GM21381 (cell line): ENCODE results near the gene DCD.
"Not testable (repeated sequence)": the region's sequence is repeated elsewhere in the genome, so short reads cannot be mapped to it uniquely, and the experiment has no call there.

Source experiments
- ATAC-seq: cut with Tn5 transposase; IDR thresholded peaks from one replicate; pipeline ENCODE4 v1.9.1; 2021; ENCODE audit warnings: mild to moderate bottlenecking, moderate library complexity; ENCODE audit not compliant: unreplicated experiment

The DCD gene

GRCh38 chr12:54648265-54648664 lies at the start of gene DCD:
TSS of gene DCD (minus strand) at chr12:54648365. CDS start at chr12:54648303, 62 bp downstream.
- no peak for ATAC-seq

DNA sequence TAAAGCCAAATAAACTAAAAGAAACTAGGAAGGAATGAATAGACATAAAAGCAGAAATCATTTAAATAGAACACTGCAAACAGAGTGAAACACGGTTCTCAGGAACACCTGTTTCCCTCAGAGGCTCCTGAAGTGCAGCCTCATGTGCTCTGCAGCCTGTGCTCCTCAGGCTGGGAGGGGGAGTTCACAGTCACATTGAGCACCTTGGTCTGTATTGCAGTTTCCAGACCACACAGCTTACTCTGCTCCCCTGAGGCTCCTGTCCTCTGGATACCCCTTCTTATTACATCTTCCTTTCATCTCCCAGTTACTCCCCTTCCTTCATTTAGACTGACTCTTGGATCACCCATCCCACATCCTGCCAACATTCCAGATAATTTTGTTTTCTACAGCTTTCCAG lies 49.7 kb upstream of the DCD start:
- no peak for ATAC-seq

GRCh38 chr12:54692353-54692752 lies 44.2 kb upstream of the DCD start:
- ATAC-seq = no peak

DNA sequence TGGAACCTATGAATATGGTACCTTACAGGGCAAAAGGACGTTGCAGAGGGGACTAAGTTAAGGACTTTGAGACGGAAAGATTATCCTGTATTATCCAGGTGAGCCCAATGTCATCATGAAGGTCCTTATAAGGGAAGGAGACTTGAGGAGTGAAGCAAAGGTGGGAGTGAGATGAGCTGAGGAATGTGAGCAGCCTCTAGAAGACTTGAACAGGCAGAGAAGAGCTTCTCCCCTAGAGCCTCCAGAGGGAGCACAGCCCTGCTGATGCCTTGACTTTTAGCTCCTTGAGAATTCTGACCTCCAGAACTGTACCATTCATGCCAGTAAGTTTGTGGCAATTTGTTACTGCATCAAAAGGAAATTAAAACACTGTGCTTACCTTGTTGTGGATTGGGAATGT lies 41.8 kb upstream of the DCD start:
- ATAC-seq = no peak

DNA sequence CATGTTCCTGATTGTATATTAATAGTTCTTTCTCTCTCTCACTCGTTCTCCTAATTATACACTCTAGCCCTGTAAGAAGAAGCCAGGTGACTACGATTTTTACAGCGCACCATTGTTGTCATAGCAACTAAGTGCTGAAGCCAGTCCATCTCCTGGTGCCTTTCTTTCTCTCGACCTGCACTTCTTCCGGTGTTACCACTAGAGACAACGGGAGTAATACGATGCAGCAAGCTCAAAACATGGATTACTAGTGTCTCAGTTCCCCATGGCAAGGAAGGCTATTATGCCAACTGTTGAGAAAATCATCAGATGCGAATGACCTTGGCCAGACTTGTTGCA lies 40.8 kb upstream of the DCD start:
- ATAC-seq = no peak

DNA sequence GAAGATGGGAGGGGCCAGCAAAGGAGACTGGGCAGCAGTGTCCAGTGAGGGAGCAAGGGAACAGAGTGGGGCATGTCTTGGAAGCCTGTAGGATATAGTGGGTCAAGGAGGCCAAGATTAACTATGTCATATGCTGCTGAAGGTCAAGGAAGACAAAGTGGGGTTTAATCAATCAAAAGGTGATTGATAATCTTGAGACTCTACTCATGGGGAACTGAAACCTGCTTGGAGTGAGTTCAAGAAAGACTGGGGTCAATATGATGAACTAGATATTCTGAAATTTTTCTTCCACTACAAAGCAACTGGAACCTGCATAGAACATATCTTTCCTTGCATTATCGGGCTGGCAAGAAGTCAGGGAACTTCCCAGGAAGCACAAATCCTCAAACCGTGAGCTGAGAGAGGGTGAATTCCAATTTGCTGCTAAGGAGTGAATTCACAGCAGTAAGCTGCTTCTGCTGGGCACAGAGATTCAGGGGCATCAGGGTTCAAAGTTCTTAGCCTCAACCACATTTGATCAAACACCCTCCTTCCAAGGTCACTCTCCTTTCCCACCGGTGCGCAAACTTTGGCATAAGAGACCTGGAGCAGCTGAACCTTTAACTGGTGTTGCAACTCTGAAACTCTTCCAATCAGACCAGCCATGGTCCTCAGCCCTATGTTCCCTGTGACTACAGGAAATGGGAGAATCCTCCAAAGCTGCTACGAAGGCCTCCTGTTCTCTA lies 40.3 kb upstream of the DCD start:
- ATAC-seq = no peak

DNA sequence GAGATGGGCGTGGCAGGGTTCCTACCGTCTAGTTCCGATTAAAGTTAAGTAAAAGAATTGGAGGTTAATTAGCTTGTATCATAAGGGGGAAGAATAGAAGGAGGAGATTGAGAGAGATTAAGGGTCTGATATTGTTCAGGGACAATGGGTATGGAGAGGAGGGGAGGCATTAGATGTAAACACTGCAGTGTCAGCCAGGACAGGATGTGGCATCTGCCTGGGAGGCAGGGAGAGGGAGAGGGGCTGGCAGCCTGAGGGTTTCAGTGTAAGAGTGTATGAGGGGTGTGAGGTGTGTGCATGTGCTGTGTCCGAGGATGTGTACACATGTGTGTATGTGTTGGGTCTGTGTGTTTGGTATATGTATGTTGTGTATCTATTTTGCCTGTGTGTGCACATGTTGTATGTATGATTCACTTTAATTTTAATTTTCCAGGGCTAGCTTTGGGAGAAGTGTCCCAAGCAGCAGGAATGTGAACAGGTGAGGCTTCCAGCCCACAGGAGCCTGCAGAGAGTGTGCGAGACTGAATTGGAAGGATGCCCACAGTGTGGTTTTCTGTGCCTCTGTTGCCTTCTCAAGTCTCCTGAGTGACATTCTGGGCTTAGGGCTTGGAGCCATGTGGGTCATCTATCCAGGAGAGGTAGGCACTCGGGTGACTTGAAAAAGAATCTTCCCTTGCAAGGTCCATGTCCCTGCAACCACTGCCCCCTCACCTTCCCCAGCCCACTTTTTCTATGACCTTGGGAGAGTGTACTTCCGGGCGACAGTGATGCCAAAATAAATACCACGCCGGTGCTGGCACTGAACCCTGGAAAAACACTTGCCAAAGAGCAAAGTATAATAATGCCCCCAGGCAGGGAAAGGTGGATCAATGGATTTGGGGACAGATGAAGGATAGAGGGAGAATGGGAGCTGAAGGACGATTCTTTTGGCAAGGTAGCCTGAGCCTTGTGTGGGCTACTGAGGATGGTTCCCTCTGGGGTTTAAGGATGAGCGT lies 36.8 kb upstream of the DCD start:
- no peak for ATAC-seq

DNA sequence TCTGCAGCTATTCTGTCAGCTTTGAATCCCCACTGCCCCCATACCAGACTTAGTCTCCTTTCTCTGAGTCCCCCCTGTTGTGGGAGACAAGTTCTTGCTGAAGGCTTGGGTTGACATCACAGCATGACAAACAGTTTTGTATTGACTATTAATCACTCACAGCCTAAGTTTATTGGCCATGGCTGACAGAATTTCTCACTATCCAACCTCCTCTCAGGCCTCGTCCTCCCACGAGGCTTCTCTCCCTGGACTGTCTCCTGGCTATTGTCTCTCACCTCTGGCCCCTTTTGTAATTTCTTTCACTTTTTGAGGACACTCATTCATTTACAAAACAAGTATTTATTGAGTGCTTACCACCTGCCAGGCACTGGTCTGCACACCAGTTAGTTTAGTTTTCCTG lies 35.2 kb upstream of the DCD start:
- ATAC-seq = no peak

DNA sequence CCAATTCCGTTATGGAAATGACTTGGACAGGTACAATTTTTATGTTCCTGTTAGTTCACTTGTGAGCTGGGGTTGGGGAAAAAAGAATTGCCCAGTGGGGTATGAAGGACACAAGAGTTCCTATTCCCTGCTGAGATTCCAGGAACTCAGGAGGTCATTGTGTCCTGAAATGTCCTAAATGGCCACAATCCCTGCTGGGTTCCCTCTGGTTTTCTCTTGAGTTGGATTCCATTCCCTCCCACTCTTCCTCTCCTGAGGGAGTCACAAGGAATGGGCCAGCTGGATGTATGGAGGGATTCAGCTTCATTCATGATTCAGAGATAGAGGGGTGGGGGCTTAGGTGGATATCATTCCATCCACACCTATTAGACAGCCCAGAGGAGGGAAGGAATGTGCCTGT lies 34.5 kb upstream of the DCD start:
- no peak for ATAC-seq

DNA sequence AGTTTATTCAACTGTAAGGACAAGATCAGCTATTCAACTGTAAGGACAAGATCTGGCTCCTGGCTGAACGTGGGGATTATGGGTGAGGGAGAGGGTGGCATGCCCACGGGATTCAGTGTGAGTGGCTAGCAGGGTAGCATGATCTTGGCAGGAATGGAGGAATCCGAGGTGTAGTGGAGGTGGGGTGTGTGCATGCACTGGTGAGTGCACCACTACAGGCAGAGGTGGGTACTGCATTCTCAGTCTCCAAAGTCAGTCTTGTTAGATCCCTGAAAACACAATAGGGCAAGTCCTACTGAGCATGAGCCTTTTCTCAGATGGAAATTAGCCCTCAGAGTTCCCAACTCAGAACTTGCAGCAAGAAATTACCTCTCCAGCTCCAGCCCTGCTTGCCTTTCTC lies 32.2 kb upstream of the DCD start:
- peak; percentile 66 for ATAC-seq

DNA sequence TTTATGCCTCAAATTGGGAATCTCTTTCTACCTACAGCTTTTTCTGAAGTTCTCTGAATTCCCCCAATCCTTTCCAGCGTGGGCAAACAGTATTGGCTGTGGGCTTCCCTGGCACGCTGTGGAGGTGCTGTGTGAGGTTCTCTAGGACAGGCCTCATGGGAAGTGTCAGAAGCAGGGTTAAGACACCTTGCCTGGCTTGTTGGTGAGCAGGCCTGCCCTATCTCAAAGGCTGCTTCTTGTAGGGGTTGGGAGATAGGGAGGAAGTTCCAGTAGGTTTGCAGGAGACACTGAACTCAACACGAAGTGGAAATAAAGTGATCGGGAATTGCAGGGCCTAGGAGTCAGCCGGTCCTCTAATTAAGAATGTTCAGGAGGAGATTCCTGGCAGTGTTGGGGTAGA lies 30.0 kb upstream of the DCD start:
- ATAC-seq = no peak

DNA sequence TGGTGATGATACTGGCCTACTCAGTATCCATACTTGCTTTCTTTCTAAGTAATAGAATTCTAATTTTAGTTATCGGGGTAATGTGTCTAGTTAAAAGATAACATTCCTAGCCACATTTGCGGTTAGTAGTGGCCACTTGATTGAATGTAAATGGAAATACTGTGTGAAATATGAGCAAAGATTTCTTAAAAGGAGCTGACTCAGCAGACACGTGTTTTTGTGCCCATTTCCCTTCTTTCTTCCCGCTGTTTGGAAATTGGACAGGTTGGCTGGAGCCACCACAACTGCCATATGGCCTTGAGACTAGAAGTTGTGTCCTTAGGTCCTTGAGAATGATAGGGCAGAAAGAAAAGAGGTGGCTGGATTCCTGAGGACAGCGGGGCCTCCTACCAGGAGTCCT lies 19.8 kb upstream of the DCD start:
- no peak for ATAC-seq

DNA sequence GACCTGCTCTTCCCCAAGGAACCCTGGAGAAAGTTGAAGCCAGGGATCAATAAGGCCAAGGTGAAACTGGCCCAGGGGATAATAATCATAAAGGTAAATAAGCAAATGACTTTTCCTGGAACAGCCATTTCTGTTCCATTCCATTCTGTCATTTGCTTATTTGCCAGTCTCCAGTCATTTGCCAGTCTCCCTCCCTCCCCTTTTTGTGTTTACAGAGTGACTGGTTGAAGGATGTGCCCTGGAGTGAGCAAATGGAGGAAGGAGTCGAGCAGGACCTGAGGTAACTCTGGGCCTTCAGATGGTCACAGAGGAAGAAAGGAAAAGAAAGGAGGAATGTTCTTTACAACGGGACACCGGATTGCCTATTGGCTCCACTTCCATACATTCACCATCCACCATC lies 17.8 kb upstream of the DCD start:
- no peak for ATAC-seq

- ATAC-seq = not testable (repeated sequence)
Measured at GRCh38 chr12:54665022-54665635, 17.0 kb upstream of the DCD start.

DNA sequence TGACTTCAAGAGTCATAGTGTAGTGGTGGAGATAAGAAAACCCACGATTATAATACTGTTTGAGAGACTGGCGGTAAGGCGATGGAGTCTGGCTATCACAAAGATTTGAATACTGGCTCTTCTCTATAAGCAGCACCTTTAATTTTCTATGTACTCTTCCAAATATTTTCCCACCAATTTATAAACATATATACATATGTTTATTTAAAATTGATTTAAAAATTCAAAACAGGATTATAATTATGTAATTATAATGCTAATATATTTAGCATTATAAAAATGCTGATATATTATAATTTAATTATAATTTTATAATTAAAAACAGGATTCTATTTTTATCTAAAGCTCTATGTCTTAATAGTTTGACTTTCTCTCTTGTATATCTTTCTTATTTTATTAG lies 15.4 kb upstream of the DCD start:
- ATAC-seq = no peak

DNA sequence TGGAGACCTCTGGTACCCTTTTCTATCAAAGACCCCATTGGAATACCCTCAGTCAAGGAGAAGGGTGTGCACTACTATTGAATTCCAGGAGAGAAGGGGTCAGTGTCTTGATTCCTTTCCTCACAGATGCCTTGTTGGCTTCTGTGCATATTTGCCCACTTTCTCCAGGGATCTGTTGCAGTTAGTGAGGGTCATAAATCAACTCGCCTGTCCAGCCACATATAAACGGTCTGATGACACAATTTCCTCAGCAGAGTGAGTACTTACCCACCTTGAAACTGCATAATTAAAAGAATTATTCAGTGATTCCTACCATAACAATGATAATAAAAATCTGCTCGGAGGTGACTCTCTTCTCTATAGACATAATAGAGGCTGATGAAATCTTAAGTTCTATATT lies 13.9 kb upstream of the DCD start:
- ATAC-seq = no peak

DNA sequence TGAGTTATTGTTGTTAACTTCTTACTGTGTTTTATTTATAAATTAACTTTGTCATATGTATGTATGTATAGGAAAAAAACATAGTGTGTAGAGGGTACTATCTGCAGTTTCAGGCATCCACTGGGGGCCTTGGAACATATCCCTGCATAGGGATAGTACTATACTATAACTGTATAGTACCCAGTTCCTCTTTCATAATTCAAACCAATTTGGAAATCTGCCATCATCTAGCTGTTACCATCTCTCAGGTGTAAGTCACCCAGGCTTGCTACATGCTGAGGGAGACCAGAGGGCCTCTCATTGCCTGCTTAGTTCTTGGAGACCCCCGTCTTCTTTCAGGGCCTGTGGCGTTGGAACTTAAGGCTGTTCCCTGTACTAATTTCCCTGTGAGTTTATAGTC lies 12.9 kb upstream of the DCD start:
- no peak for ATAC-seq

DNA sequence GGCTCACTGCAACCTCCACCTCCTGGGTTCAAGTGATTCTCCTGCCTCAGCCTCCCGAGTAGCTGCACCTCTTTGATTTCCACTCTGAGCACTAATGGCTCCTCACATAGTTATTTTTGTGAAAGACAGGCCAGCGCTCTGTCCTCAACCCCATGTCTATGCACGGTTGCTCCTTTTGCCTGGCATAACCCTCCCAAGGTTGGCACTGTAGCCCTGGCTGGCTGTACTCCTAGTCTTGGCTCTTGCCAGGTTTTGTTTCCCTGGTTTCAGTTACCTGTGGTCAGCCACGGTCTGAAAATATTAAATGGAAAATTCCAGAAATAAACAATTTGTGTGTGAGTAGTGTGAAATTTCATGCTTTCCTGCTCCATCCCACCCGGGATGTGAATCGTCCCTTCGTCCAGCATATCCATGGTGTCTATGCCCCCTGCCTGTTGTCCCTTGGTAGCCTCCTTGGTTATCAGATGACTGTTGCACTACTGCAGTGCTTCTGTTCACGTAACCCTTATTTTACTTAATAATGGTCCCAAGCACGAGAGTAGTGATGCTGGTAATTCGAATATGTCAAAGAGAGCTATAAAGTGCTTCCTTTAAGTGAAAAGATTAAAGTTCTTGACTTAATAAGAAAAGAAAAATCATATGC lies 12.3 kb upstream of the DCD start:
- no peak for ATAC-seq

DNA sequence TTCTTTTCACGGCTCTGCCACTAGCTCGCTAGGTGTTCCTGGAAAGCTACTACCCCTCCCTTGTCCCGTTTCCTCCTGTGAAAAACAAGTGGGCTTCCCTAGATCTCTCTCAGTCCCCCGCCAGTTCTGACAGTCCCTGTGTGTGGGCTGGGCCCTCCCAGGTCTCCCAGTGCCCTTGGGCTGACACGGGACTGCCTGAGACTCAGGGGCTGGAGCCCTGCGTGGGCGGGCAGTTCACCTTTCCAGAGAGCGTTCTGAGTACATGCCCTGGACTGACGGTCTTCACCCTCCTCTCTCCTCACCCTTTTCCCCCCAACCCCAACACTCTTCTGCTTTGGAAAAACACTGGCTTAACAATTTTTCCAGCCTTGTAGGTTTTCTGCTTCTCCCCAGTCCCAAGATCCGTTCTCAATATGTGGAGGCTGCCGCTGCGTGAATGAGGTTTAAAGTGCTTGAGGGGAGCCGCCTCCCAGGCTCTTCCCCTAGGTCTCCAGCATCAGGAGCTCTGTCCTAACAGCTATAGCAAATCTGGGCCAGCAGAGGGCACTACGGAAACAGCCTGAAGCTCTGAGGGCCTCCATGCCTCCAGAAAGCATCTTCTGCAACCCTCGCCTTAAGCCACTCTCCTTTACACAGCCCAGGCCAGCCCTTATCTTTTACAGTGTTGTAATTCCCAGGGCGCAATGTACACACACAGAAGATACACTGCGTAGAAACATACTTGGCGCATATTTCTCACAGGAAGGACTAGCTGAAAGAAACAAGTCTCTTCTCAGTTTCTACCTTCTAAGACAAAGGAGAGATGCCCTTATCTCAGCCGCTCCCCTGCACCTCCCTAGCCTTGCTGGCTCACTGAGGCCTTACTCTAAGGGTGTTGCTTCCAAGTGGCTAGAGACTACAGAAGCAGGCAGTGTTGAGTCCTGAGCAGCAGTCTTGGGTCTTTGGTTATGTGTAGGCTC lies 10.4 kb upstream of the DCD start:
- peak; percentile 77 for ATAC-seq

DNA sequence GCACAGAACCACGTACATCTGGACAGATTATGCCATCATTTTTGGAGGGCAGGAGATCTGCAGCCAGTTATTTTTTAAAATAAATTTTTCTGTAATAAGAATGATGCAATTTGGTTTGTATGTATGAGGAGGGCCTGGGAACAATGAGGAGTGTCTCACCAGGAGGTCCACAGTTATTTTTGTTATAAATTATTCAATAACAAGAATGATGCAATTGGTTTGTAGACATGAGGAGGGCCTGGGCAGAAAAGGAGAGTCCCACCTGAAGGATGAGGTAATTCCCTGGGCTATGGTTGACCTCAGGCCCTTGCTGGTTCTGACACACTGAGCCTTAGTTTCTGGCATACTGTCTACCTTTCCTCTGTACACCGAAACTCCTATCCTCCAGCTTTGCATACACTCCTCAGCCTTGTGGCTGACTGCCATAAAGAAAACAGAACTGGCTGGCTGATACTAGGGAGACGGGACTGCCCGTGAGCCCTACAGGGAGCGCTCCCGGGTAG lies 9.0 kb upstream of the DCD start:
- ATAC-seq = no peak
